ENCODE measurements around the gene PAWR.
"Not testable (repeated sequence)": the region's sequence is repeated elsewhere in the genome, so short reads cannot be mapped to it uniquely, and the experiment has no call there.

PAWR gene

GRCh38 chr12:79650440-79650839 is 40.3 kb downstream of the PAWR start:
- no peak overlapping the region for H3K4me3 ChIP-seq (ENCODE audit: low read depth, low read length)
- DNase-seq (ENCODE audit: low read depth, low spot score): no peak
- POLR2A ChIA-PET: no interaction called here
- CTCF ChIA-PET: no interaction called here
- TF ChIP-seq, protein P1, sequence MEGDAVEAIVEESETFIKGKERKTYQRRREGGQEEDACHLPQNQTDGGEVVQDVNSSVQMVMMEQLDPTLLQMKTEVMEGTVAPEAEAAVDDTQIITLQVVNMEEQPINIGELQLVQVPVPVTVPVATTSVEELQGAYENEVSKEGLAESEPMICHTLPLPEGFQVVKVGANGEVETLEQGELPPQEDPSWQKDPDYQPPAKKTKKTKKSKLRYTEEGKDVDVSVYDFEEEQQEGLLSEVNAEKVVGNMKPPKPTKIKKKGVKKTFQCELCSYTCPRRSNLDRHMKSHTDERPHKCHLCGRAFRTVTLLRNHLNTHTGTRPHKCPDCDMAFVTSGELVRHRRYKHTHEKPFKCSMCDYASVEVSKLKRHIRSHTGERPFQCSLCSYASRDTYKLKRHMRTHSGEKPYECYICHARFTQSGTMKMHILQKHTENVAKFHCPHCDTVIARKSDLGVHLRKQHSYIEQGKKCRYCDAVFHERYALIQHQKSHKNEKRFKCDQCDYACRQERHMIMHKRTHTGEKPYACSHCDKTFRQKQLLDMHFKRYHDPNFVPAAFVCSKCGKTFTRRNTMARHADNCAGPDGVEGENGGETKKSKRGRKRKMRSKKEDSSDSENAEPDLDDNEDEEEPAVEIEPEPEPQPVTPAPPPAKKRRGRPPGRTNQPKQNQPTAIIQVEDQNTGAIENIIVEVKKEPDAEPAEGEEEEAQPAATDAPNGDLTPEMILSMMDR (IDR thresholded peaks at IDR 0.05; ENCODE audit: insufficient read depth, low read length, missing control alignments): no peak

GRCh38 chr12:79648881-79649280 is 41.9 kb downstream of the PAWR start:
- no peak for DNase-seq (ENCODE audit: low read depth, low spot score)
- ChIA-PET CTCF (interaction anchor here (0.8 kb wide), 1 partner anchor 33 kb away, joined by 3 read pairs; no protein-coding TSS in a partner anchor), POLR2A (interaction anchor here (0.7 kb wide), 1 partner anchor 337 kb away, joined by 3 read pairs; no protein-coding TSS in a partner anchor)
- H3K4me3 ChIP-seq (ENCODE audit: low read depth, low read length): no peak overlapping the region
- TF ChIP-seq, protein P1 (IDR thresholded peaks at IDR 0.05; ENCODE audit: insufficient read depth, low read length, missing control alignments): no peak

- POLR2A ChIA-PET; H3K4me3 ChIP-seq (ENCODE audit: low read depth, low read length); DNase-seq (ENCODE audit: low read depth, low spot score): not testable (repeated sequence)
- CTCF ChIA-PET: interaction anchor here (1.6 kb wide), 1 partner anchor 9 kb away, joined by 5 read pairs; no protein-coding TSS in a partner anchor
Measured at GRCh38 chr12:79646843-79647242, 43.9 kb downstream of the PAWR start.

DNA sequence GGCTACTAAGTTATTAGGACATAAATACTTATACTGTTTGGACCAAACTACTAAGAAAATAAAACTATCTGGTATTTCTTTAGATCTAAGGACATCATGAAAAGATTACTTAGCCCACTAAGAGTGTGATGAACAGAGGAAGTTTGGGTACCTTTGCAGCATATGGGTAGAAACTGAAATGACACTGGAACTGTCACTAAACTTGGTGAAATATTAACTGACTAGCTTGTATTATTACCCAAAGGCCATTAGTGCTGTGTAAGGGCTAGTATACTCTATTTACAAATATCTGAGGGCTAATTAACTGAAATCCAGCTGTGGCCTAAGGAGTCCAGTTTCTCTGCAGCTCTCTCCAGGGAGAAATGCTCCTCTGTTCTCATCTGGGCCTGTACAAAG is 45.5 kb downstream of the PAWR start:
- TF ChIP-seq, protein P1 (IDR thresholded peaks at IDR 0.05; ENCODE audit: insufficient read depth, low read length, missing control alignments): no peak
- POLR2A ChIA-PET: no interaction called here

GRCh38 chr12:79644274-79645234 is 46.2 kb downstream of the PAWR start:
- no peak for DNase-seq (ENCODE audit: low read depth, low spot score)
- H3K4me3 ChIP-seq (ENCODE audit: low read depth, low read length): no peak overlapping the region
- ChIA-PET CTCF (interaction anchor here (1.3 kb wide), 1 partner anchor 11 kb away, joined by 3 read pairs; no protein-coding TSS in a partner anchor), POLR2A (no interaction called here)
- TF ChIP-seq, protein P1 (IDR thresholded peaks at IDR 0.05; ENCODE audit: insufficient read depth, low read length, missing control alignments): no peak

More for the DNA sequence above, 45.5 kb downstream of the PAWR start:
- no peak overlapping the region for H3K4me3 ChIP-seq (ENCODE audit: low read depth, low read length)
- CTCF ChIA-PET: interaction anchor here (1.3 kb wide), 1 partner anchor 10 kb away, joined by 3 read pairs; no protein-coding TSS in a partner anchor
- DNase-seq (ENCODE audit: low read depth, low spot score): no peak

DNA sequence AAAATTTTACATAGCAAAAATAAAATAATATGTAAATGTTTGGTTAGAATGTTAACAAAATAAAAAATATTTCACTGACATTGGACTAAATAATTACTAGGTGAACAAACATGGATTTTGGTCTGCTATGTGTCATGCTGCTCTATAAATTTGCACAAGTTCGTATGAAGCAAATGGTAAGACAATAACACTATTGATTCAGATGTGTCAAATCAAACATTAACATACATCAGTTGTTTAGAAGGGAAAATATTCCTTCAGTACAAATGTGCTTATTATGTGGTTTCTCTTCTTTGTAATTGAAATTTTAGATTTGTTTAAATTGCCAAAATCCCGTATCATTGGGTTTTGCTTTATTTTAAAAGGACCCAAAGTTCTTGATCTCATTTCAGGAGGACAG is 46.9 kb downstream of the PAWR start:
- TF ChIP-seq, protein P1 (IDR thresholded peaks at IDR 0.05; ENCODE audit: insufficient read depth, low read length, missing control alignments): no peak
- no peak for DNase-seq (ENCODE audit: low read depth, low spot score)
- ChIA-PET CTCF (no interaction called here), POLR2A (no interaction called here)
- no peak overlapping the region for H3K4me3 ChIP-seq (ENCODE audit: low read depth, low read length)
